ENCODE results near the gene PTPRS.

PTPRS gene

GRCh38 chr19:5355076-5355475, 14.5 kb upstream of the PTPRS start:
- DNase-seq, result no peak

- no peak for DNase-seq
Observed at GRCh38 chr19:5354403-5354802, 13.8 kb upstream of the PTPRS start.

GRCh38 chr19:5352229-5352763, 11.7 kb upstream of the PTPRS start:
- no peak for DNase-seq

GRCh38 chr19:5351731-5352228, 11.2 kb upstream of the PTPRS start:
- DNase-seq, result no peak

GRCh38 chr19:5349041-5349440, 8.4 kb upstream of the PTPRS start:
- DNase-seq, result no peak

- DNase-seq, result peak in 1 of 51 donors; percentile 7
Observed at GRCh38 chr19:5345895-5346386, 5.3 kb upstream of the PTPRS start.

GRCh38 chr19:5343848-5344247, 3.2 kb upstream of the PTPRS start:
- no peak for DNase-seq

- no peak for DNase-seq
Observed at GRCh38 chr19:5342573-5343201, 2.1 kb upstream of the PTPRS start.

- no peak for DNase-seq
Observed at GRCh38 chr19:5341981-5342380, 1.4 kb upstream of the PTPRS start.

GRCh38 chr19:5341448-5341820, 822 bp upstream of the PTPRS start:
- DNase-seq, result no peak

- DNase-seq, result peak in 22 of 51 donors; percentile 9 to 63 (median 34)
Observed at GRCh38 chr19:5339950-5340636, 519 bp downstream of the PTPRS start.

GRCh38 chr19:5339198-5339949, 1.2 kb downstream of the PTPRS start:
- DNase-seq, result peak in 6 of 51 donors; percentile 26 to 54 (median 32)

- peak in 27 of 51 donors; percentile 8 to 62 (median 27) for DNase-seq
Observed at GRCh38 chr19:5338656-5339197, 1.9 kb downstream of the PTPRS start.

- DNase-seq, result peak in 6 of 51 donors; percentile 5 to 41 (median 24)
Observed at GRCh38 chr19:5337708-5338655, 2.6 kb downstream of the PTPRS start.

GRCh38 chr19:5337126-5337525, 3.5 kb downstream of the PTPRS start:
- peak in 3 of 51 donors; percentile 11 to 45 (median 16) for DNase-seq

- DNase-seq, result peak in 3 of 51 donors; percentile 26 to 55 (median 48)
Observed at GRCh38 chr19:5336195-5336965, 4.2 kb downstream of the PTPRS start.

- DNase-seq, result no peak
Observed at GRCh38 chr19:5335593-5335992, 5.0 kb downstream of the PTPRS start.

GRCh38 chr19:5334824-5335500, 5.7 kb downstream of the PTPRS start:
- peak in 2 of 51 donors; percentile 31 to 32 for DNase-seq

GRCh38 chr19:5334366-5334739, 6.3 kb downstream of the PTPRS start:
- no peak for DNase-seq
